Skin epidermis (tissue), 12 donors: ENCODE measurements around the gene GXYLT2.

ENCODE experiments used
- H3K27ac ChIP-seq, 21 experiments: fragments of 200-600 bp; sonication (generic) in 11 of 21; one replicate each; pipeline ENCODE4 v1.5.0; 2020; ENCODE audit warnings: mild to moderate bottlenecking in 3 of 21, inconsistent platforms in 2 of 21, moderate library complexity in 2 of 21
- H3K4me3 ChIP-seq, 7 experiments: fragments of 200-600 bp; sonication (generic) in 2 of 7; one replicate each; pipeline ENCODE4 v1.5.0; 2020; ENCODE audit warnings: inconsistent platforms in 2 of 7, mild to moderate bottlenecking in 2 of 7, moderate library complexity in 1 of 7

Gene GXYLT2

DNA sequence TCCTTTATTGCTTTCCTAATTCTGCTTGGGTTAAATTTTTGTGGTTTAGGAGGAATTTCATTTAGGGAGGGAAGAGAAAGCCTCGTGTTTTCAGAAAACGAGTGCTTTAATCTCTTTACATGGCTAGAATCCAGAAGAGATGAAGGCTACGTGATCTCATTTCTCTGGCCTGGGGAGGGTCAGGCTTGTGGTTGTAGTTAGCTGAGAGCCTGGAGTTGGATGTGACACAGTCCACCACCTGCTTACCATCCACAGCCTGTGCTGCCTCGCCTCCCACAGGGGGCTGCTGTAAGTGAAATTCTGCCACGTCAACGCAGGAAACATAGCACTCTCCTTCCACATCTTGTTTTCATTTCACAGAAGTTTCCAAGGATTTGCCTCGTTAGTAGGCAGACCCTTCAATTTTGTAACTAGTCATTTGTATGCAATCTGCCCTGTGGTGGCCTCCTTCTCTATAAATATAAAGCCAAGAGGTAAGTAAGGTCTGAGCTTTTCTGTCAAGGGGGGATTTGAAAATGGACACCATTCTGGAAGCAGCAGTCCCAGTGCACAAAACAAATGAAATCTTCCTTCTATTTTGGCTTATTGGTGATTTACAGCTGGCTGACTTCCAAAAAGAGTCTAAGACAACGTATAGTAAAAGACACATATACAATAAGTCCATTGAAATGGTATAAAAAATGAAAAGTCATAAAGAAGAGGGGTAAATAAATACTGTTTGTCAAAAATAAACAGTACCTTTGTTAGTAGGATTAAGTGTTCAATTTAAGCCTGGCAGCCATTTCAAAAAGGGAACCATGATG lies 3.4 kb downstream of the GXYLT2 start:
- no peak overlapping the region for H3K4me3 ChIP-seq
- peak overlapping the region in 13 of 21 experiments; percentile 4 to 65 (median 18) for H3K27ac ChIP-seq

DNA sequence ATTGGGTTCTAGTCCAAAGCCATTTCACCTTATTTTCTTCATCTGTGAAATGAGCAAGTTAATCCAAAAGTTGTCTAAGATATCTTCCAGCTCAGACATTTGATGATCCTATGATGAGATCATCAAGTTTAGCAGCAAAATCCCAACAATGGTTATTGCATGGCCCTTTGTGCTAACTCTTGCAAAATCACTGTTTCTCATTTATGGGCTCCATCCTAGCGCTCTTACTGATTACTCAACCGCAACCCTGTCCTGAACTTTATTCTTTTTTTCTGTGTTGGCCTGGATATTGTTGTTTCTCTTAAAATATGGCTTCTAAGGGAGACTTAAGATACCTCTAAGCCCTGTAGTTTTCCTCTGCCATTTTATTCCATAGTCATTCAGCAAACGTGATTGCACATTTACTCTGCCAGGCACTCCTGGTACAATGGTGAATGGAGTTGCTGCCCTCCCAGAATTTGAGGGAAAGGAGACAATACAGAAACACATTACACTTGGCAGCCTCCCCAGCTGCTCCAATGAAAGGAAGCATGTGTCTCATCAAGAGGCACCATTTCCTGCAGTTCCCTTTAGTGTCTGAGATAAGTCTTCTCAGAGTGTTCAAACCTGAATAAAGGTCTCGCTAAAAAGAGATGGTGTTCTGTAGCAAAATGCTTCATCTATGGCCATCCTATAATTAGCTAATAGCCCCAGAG lies 4.4 kb downstream of the GXYLT2 start:
- Histone ChIP-seq H3K4me3 (no peak overlapping the region), H3K27ac (peak overlapping the region in 7 of 21 experiments; percentile 5 to 65 (median 22))

DNA sequence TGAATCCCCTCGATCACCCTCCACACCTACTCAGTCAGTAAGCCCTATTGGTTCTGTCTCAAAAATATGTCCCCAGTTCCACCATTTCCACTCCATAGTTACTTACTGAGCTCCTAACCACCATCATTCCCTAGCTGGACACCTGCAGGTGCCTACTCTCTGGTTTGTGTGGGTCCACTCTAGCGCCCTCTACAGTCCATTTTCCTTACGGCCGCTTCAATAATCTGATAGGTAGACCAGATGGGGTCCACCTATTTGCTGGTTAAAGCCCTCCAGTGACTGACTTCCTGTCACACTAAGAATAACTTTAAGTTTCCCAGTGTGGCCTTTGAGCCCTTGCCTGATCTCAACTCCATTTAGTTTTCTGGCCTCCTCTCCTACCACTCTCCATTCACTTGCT lies 5.0 kb downstream of the GXYLT2 start:
- H3K4me3 ChIP-seq: no peak overlapping the region
- peak overlapping the region in 1 of 21 experiments; percentile 22 for H3K27ac ChIP-seq

DNA sequence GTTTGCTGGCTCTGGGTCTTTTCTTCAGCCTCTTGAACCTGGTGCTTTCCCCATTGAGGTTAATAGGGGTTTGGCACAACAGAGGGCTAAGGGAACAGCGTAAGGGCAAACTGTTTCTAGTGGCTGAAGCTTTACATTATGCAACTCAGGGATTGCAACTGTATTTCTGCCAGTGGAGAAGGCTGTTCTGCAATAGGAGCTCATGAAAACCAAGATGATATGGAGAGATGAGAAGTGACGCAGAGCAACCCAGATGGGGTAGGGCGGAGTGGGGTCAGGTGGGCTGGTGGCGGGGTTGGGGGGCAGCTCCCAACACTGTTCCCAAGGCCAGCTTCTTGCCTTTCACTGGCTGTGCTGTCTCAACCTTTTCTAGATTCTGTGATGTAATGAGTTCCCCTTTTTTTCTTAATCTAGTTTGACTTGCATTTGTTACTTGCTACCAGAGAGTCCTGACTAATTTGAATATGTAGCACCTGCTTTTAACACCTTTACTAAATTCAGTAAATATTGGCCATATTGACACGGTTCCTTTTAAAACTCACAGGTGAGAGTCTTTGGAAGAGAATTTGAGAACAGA lies 7.2 kb downstream of the GXYLT2 start:
- no peak overlapping the region for H3K27ac ChIP-seq
- H3K4me3 ChIP-seq: no peak overlapping the region

DNA sequence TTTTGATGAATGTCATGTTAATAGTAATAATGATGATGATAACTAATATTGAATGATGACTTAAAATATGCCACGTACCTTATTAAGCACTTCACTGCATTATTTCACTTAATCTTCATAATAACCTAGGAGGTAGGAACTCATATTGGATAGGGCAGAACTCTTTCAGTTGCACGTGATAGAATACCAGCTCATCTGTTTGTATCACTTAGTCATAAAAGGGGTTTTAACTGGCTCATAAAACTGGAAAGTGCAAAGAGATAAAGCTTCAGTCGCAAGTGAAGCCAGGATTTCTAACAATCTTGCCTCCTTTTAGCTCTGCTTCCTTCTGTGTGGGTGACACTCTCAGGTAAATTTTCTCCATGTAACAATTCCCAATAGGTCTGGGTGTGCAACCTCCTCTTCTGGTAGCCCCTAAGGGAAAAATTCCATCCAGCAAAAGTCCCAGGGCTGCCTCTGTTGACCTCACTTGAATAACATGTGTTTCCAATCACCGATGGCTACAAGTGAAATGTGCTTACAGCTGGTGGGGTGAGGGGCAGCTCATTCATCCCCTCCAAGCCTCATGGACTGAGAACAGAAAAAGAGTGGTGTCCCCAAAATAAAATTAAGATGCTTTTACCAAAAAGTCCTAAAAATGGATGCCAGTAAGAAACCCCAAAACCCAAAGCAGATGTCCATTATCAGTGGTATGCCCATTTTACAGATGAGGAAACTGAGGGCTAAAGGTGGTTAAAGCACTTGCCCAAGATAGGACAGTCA lies 9.3 kb downstream of the GXYLT2 start:
- no peak overlapping the region for H3K4me3 ChIP-seq
- no peak overlapping the region for H3K27ac ChIP-seq

DNA sequence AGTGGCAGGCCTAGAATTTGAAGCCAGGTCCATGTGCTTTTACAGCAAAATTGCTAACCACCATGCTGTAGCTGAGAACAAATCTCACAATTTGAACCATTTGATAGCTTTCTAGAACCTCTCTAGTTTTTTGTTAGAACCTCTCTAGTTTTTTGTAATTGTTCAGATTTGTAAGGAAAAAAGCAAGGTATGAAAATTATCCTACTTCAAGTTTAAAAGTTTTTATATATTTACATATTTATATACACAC lies 9.8 kb downstream of the GXYLT2 start:
- H3K27ac ChIP-seq: no peak overlapping the region
- no peak overlapping the region for H3K4me3 ChIP-seq

DNA sequence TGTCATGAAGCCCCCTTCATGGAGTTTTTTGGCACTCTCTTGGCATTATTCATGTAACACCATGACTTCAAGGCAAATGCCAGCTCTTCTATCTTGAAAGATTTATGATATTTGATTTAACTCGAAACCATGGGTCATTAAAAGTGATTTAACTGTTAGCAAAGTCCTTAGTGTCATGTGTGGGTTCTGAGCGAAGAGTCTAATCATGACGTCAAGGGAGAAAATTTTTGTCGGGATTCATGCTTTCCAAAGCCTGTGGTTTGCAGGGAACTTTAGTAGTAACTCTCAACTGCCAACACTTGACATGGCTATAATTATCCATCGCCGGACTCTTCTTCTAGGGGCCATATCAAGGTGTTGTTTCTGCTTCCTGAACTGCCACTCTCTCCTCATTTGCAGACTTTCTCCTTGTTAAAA lies 11.5 kb downstream of the GXYLT2 start:
- H3K4me3 ChIP-seq: no peak overlapping the region

DNA sequence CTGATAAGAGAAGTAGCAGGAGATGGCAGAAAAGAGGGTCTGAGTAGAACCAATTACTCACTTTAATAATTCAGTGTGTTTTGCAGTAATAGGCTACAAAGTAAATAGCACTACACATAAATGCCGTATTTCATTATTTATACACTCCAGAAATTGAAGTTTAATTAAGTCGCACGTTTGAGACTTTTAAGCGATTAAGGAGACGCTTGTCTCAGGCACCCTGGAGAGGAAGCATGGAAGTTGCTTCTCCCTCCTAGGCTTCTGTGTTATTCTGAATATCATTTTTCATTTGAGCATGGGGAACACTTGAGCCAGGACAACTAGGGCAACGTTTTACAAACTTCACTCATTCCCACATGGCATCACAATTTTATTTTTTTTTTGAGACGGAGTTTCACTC lies 12.2 kb downstream of the GXYLT2 start:
- H3K4me3 ChIP-seq: no peak overlapping the region

More for the DNA sequence above, 11.5 kb downstream of the GXYLT2 start:
- no peak overlapping the region for H3K27ac ChIP-seq

DNA sequence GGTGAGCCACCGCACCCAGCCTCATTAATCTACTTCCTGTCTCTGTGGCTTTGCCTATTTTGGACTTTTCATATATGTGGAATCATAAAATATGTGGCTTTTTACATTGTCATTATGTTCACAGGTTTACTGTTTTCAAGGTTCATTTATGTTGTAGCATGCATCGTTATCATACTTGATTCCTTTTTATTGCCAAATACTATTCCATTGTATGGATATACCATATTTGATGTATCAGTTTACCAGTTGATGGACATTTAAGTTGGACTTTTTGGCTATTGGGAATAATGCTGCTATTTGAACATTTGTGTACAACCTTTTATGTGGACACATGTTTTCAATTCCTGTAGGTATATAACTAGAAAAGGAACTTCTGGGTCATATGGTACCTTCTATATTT lies 14.0 kb downstream of the GXYLT2 start:
- H3K4me3 ChIP-seq: no peak overlapping the region
- no peak overlapping the region for H3K27ac ChIP-seq

More for the DNA sequence above, 12.2 kb downstream of the GXYLT2 start:
- no peak overlapping the region for H3K27ac ChIP-seq

DNA sequence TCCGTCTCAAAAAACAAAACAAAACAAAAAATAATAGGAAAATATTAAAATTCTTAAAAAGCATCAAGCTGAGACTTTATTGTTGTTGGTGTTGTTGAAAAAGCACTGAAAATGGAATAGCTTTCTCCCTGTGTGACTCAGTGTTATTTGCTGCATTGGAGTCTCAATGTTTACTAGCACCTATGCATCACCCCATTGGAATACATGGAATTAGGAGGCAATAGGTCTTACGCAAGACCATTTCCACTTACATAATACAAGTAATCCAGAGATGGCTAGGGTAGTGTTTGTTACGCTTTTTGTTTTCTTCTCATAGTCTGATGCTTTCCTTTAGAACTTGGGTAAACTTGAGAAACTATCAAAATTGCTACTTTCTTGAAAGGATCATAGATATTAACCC lies 15.2 kb downstream of the GXYLT2 start:
- Histone ChIP-seq H3K27ac (no peak overlapping the region), H3K4me3 (no peak overlapping the region)

DNA sequence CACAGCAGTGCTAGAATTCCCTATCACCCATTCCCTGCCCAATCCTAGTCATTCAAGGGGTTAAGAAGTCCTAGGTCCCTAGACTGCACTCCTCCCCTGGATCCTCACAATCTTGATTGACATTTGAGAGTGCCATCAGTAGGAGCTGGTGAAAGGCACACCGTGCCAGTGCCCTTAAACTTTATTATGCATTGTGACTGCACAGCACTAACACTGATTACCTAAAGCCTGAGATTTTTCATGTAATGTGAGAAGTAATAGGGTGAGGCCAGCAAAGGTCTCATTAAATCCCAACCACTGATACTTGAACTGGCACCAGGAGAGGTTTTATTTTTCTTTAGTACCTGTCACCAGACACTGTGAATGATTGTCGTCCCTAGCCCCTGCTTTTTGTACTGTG lies 16.3 kb downstream of the GXYLT2 start:
- no peak overlapping the region for H3K4me3 ChIP-seq
- no peak overlapping the region for H3K27ac ChIP-seq

DNA sequence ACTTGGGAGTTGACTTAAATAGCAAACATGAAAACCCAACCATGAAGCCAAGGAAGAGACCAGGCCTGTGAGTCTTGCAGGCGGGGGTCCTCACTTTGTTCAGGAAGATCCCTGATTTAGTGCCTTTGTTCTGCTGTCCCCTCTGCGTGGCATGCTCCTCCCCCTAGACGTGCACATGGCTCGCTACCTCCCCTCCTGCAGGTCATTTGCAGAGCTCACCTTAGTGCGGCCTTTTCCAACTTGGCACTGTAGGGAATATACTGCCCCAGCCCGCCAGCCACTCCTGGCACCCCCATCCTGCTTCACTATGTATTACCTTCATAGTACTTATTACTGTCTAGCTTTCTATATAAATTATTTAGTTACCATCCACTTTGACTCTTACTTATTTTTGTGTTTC lies 18.3 kb downstream of the GXYLT2 start:
- H3K27ac ChIP-seq: no peak overlapping the region

DNA sequence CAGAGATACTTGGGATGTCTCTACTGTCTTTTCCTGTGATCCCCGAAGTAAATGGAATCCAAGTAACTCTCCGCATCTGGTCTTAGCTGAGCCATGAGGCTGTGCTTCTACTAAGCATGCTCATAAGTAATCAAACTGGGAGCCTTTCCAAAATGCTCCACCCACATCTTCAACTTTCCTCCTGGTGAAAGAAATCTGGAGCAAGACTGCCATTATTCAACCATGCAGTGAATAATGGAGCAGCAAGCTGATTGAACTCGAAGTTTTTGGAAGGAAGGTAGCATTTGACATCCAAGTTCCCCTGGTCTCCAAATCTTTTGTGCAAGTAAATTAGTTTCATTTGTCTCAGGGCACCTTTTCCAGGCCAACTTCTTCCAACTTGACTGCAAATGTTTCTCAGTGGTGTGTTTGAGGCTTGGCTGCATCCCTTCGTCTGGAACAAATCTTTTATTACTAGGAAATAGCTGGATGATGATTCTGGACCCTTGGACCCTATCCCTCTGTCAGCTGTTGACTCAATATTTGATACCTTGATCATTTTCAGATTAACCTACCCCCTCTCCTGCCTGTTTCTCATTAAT lies 19.4 kb downstream of the GXYLT2 start:
- Histone ChIP-seq H3K4me3 (no peak overlapping the region), H3K27ac (peak overlapping the region in 1 of 21 experiments; percentile 43)

More for the DNA sequence above, 18.3 kb downstream of the GXYLT2 start:
- H3K4me3 ChIP-seq: no peak overlapping the region

DNA sequence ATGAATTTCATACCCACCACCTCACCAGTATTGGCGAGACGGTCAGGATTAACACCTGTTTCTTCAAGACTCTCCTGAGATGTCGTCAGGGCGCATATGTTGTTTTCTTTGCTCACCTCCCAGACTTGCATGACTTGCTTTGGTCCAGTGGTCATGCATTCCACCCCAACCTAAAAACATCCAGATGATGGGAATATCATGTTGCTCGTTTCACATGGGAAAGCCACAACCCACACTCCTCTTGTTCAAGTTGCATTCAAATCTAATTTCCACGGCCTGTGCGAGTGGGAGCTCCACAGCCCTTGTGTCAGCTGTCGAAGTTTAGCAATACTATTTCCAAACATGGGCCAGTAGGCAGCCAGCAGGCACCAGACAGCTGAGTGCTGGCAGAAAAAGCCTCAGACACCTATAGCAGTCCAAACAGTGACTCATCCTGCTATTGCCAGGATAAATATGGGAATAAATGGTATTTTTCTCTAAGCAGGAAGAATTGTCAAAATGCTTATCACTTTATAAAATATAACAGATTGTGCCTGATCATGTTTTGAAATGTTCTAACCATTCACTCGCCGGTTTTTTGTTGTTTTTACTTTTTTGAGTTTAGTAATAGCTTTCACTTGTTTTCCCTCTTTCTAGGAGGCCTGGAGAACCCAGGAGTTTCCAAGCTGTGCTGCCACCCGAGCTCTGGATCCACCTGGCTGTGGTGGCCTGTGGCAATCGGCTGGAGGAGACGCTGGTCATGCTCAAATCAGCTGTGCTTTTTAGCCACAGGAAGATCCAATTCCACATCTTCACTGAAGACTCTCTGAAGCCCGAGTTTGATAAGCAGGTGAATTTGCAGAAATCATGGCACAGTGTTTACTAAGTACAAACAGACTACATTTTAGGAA lies 20.1 kb downstream of the GXYLT2 start:
- peak overlapping the region in 1 of 21 experiments; percentile 13 for H3K27ac ChIP-seq

DNA sequence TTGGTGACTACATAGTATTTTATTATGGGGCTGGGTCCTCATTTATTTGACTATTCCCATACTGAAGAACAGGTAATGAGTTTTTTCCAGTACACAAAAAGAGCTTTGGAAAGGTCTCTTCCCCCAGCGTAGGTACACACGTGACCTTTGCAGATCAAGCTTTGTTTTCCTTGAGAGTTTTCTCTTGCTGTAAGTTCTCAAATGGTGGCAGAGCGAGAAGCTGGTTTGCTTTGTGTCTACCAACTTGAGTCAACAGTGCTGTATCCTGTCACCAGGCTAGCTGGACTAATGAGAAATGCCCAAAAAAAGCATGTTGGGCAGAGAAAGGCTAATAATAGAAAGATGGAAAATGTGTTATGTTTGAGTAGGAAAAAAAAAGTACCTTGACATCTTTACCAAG lies 21.7 kb downstream of the GXYLT2 start:
- Histone ChIP-seq H3K27ac (no peak overlapping the region), H3K4me3 (no peak overlapping the region)

More for the DNA sequence above, 20.1 kb downstream of the GXYLT2 start:
- no peak overlapping the region for H3K4me3 ChIP-seq

DNA sequence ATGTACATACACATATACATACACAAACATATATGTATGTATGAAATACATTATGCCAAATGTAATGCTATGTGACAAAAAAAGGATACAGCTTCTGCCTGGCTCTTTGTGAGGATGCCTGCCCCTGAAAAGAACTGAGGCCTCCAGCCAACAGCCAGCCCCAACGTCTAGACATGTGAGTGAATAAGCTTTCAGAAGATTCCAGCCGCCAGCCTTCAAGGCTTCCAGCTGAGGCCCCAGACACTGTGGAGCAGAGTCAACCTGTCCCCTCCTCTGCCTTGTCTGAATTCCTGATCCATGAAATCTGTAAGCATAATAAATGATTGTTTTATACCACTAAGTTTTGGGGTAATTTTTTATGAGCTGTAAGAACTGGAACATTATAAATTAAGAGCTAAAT lies 24.7 kb downstream of the GXYLT2 start:
- no peak overlapping the region for H3K27ac ChIP-seq
- H3K4me3 ChIP-seq: no peak overlapping the region

DNA sequence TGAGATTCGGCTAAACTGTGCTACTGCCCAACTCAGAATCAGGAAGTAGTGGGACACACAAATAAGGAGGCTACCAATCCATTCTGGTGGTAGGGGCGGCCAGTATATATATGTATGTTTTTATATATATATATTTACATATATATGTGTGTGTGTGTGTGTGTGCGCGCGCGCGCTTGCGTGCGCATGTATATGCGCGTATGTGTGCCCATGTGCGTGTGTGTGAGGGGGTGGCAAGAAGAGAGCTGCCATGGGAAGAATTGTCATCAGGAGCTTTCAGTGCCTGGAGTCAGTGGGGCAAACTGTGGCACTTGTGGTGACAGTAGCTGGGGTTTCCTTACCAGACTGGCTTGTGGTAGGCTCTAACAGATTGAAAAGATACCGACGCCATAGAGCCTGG lies 26.5 kb downstream of the GXYLT2 start:
- H3K27ac ChIP-seq: no peak overlapping the region
- no peak overlapping the region for H3K4me3 ChIP-seq

DNA sequence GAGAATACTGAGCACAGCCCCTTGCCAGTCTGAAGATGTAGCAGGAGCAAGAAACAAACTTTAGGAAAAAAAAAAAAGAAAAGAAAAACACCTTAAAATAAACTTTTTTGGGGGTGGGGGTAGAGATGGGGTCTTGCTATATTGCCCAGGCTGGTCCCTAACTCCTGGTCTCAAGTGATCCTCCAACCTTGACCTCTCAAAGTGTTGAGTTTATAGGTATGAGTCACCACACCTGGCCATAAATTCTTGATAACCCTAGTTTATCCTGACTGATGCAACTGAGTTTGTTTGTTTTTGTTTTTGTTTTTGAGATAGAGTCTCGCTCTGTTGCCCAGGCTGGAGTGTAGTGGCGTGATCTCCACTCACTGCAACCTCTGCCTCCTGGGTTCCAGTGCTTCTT lies 28.4 kb downstream of the GXYLT2 start:
- Histone ChIP-seq H3K4me3 (no peak overlapping the region), H3K27ac (no peak overlapping the region)

DNA sequence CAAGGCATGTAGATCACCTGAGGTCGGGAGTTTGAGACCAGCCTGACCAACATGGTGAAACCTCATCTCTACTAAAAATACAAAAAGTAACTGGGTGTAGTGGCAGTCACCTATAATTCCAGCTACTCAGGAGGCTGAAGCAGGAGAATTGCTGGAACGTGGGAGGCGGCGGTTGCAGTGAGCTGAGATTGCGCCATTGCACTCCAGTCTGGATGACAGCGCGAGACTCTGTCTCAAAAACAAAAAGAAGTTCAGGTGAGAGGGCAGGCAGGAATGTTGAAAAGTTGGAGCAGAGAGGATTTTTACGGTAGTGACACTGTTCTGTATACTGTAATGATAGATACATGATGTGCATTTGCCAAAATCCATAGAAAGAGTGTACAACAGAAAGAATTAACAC lies 31.7 kb downstream of the GXYLT2 start:
- Histone ChIP-seq H3K4me3 (no peak overlapping the region), H3K27ac (no peak overlapping the region)
